Dermis blood vessel endothelial cell (primary cell): ENCODE results near the gene XYLT1. TPM values are rescaled to one million over a fixed set of nuclear protein-coding genes. Genes with fewer than 3 reads are reported as not detected.

ENCODE experiments used
- DNase-seq: peaks from one replicate; pipeline ENCODE4 v3.0.0; 2010
- total RNA-seq: library from RNA; depleted of rRNA; stranded (reverse); fragments of >200 nt; gene quantifications from 2 replicates; pipeline ENCODE4 v1.2.3, GENCODE V29; 2014

Gene XYLT1
- total RNA-seq, 1 donor from 2014 or later: 2.0 TPM

- DNase-seq: no peak
Observed at GRCh38 chr16:17135439-17135838, 335.3 kb downstream of the XYLT1 start.

GRCh38 chr16:17134586-17134985, 336.2 kb downstream of the XYLT1 start:
- DNase-seq: no peak

GRCh38 chr16:17133851-17134250, 336.9 kb downstream of the XYLT1 start:
- DNase-seq: no peak

- no peak for DNase-seq
Observed at GRCh38 chr16:17131351-17131750, 339.4 kb downstream of the XYLT1 start.

- no peak for DNase-seq
Observed at GRCh38 chr16:17130733-17131132, 340.0 kb downstream of the XYLT1 start.

GRCh38 chr16:17129971-17130370, 340.8 kb downstream of the XYLT1 start:
- DNase-seq: no peak

- DNase-seq: no peak
Observed at GRCh38 chr16:17128791-17129190, 342.0 kb downstream of the XYLT1 start.

GRCh38 chr16:17126156-17126555, 344.6 kb downstream of the XYLT1 start:
- no peak for DNase-seq

GRCh38 chr16:17125671-17126070, 345.1 kb downstream of the XYLT1 start:
- DNase-seq: no peak

GRCh38 chr16:17117906-17118577, 352.7 kb downstream of the XYLT1 start:
- DNase-seq: no peak

GRCh38 chr16:17116595-17117322, 354.0 kb downstream of the XYLT1 start:
- no peak for DNase-seq

- no peak for DNase-seq
Observed at GRCh38 chr16:17109413-17109812, 361.3 kb downstream of the XYLT1 start.

GRCh38 chr16:17108596-17108995, 362.2 kb downstream of the XYLT1 start:
- DNase-seq: no peak

GRCh38 chr16:17107450-17107849, 363.3 kb downstream of the XYLT1 start:
- DNase-seq: no peak

GRCh38 chr16:17106243-17106791, 364.4 kb downstream of the XYLT1 start:
- DNase-seq: no peak

GRCh38 chr16:17105239-17105797, 365.4 kb downstream of the XYLT1 start:
- DNase-seq: no peak

GRCh38 chr16:17104654-17105053, 366.1 kb downstream of the XYLT1 start:
- DNase-seq: no peak

GRCh38 chr16:17103216-17103615, 367.5 kb downstream of the XYLT1 start:
- DNase-seq: no peak

GRCh38 chr16:17101646-17102045, 369.1 kb downstream of the XYLT1 start:
- DNase-seq: no peak

GRCh38 chr16:17098685-17099084, 372.1 kb downstream of the XYLT1 start:
- DNase-seq: no peak

- no peak for DNase-seq
Observed at GRCh38 chr16:17084130-17084529, 386.6 kb downstream of the XYLT1 start.

- DNase-seq: no peak
Observed at GRCh38 chr16:17083628-17084027, 387.1 kb downstream of the XYLT1 start.

- DNase-seq: no peak
Observed at GRCh38 chr16:17082095-17082882, 388.5 kb downstream of the XYLT1 start.
